Mesenchymal stem cell (in vitro differentiated cells and primary cell): ENCODE results near the gene RYR1.
A peak's percentile ranks its signal among the peaks of the same experiment; 100 is the strongest.

Experiments
- DNase-seq: peaks from one replicate; pipeline ENCODE4 v3.0.0-alpha.2; 2013
- H2AFZ ChIP-seq: one replicate; pipeline ENCODE4 v1.6.1; 2013; ENCODE audit warnings: low read depth, mild to moderate bottlenecking, control low read depth, inconsistent platforms, low read length, moderate library complexity
- H2AK5ac ChIP-seq: 2 replicates; pipeline ENCODE4 v1.6.1; 2013; ENCODE audit warnings: low read length, moderate library complexity, mild to moderate bottlenecking, inconsistent platforms; ENCODE audit not compliant: severe bottlenecking
- H2BK120ac ChIP-seq: one replicate; pipeline ENCODE4 v1.6.1; 2013; ENCODE audit warnings: low read depth, mild to moderate bottlenecking, inconsistent platforms, low read length, moderate library complexity
- H2BK12ac ChIP-seq, 2 experiments: one replicate each; pipeline ENCODE4 v1.6.1; 2013; ENCODE audit warnings: inconsistent platforms in 2 of 2, low read length in 2 of 2, mild to moderate bottlenecking in 2 of 2, moderate library complexity in 2 of 2, control low read depth in 1 of 2
- H2BK15ac ChIP-seq: one replicate; pipeline ENCODE4 v1.6.1; 2013; ENCODE audit warnings: mild to moderate bottlenecking, low read depth, inconsistent platforms; ENCODE audit not compliant: poor library complexity, severe bottlenecking
- H2BK5ac ChIP-seq: 2 replicates; pipeline ENCODE4 v1.6.1; 2013; ENCODE audit warnings: low read depth, mild to moderate bottlenecking, low read length, control low read depth, inconsistent platforms; ENCODE audit not compliant: poor library complexity, severe bottlenecking
- H3K14ac ChIP-seq, 2 experiments: one replicate each; pipeline ENCODE4 v1.6.1; 2013; ENCODE audit warnings: inconsistent platforms in 2 of 2, low read length in 2 of 2, control low read depth in 1 of 2, mild to moderate bottlenecking in 1 of 2, moderate library complexity in 1 of 2
- H3K18ac ChIP-seq, 2 experiments: one replicate each; pipeline ENCODE4 v1.6.1; 2013; ENCODE audit warnings: inconsistent platforms in 2 of 2, low read length in 2 of 2, control low read depth in 1 of 2, low read depth in 1 of 2, mild to moderate bottlenecking in 1 of 2
- H3K23ac ChIP-seq, 2 experiments: one replicate each; pipeline ENCODE4 v1.6.1; 2013; ENCODE audit warnings: inconsistent platforms in 2 of 2, low read length in 2 of 2, mild to moderate bottlenecking in 2 of 2, moderate library complexity in 2 of 2, control low read depth in 1 of 2
- H3K27ac ChIP-seq: 2 replicates; pipeline ENCODE4 v1.5.1; 2013; ENCODE audit warnings: mild to moderate bottlenecking, moderate library complexity, low read length, control low read depth, inconsistent platforms; ENCODE audit not compliant: poor library complexity, severe bottlenecking
- H3K27me3 ChIP-seq, 2 experiments: 2 replicates each; pipeline versions ENCODE4 v1.6.1 to v1.7.0; 2013; ENCODE audit warnings: low read length in 2 of 2, mild to moderate bottlenecking in 2 of 2, moderate library complexity in 2 of 2, control low read depth in 1 of 2, inconsistent platforms in 1 of 2; ENCODE audit not compliant: control insufficient read depth in 1 of 2, insufficient read depth in 1 of 2
- H3K36me3 ChIP-seq, 2 experiments: 2 replicates each; pipeline versions ENCODE4 v1.6.1 to v1.7.0; 2013; ENCODE audit warnings: low read length in 2 of 2, control low read depth in 1 of 2, inconsistent platforms in 1 of 2, low read depth in 1 of 2, mild to moderate bottlenecking in 1 of 2; ENCODE audit not compliant: insufficient read depth in 2 of 2, control insufficient read depth in 1 of 2
- H3K4ac ChIP-seq, 2 experiments: one replicate each; pipeline ENCODE4 v1.6.1; 2013; ENCODE audit warnings: inconsistent platforms in 2 of 2, low read length in 2 of 2, mild to moderate bottlenecking in 2 of 2, moderate library complexity in 2 of 2, control low read depth in 1 of 2, low read depth in 1 of 2
- H3K4me1 ChIP-seq: 2 replicates; pipeline ENCODE4 v1.6.1; 2013; ENCODE audit warnings: low read depth, low read length, control low read depth; ENCODE audit not compliant: control insufficient read depth, insufficient read depth
- H3K4me2 ChIP-seq: 2 replicates; pipeline ENCODE4 v1.6.1; 2013; ENCODE audit warnings: low read length, mild to moderate bottlenecking, inconsistent platforms; ENCODE audit not compliant: poor library complexity, severe bottlenecking
- H3K4me3 ChIP-seq, 2 experiments: 2 replicates each; pipeline versions ENCODE4 v1.5.1 to v1.7.0; 2013; ENCODE audit warnings: low read length in 2 of 2, mild to moderate bottlenecking in 2 of 2, control low read depth in 1 of 2, low read depth in 1 of 2; ENCODE audit not compliant: insufficient read depth in 1 of 2
- H3K79me1 ChIP-seq: replicated peaks from 2 replicates; pipeline ENCODE4 v1.6.1; 2013; ENCODE audit warnings: mild to moderate bottlenecking, control low read depth, low read length, inconsistent platforms; ENCODE audit not compliant: poor library complexity, severe bottlenecking
- H3K9ac ChIP-seq: 2 replicates; pipeline ENCODE4 v1.7.0; 2013; ENCODE audit warnings: mild to moderate bottlenecking, low read length, moderate library complexity
- H3K9me3 ChIP-seq: 2 replicates; pipeline ENCODE4 v1.7.0; 2013; ENCODE audit warnings: mild to moderate bottlenecking, low read length; ENCODE audit not compliant: control insufficient read depth
- H4K8ac ChIP-seq: one replicate; pipeline ENCODE4 v1.6.1; 2013; ENCODE audit warnings: inconsistent platforms, mild to moderate bottlenecking, low read length, moderate library complexity
- H4K91ac ChIP-seq: one replicate; pipeline ENCODE4 v1.6.1; 2013; ENCODE audit warnings: mild to moderate bottlenecking, low read length, inconsistent platforms
- WGBS: methylation state at CpG from one replicate; pipeline ENCODE4 v1.1.7; 2013; ENCODE audit warnings: mixed read lengths; 5-methylcytosine and 5-hydroxymethylcytosine counted together

The RYR1 gene

DNA sequence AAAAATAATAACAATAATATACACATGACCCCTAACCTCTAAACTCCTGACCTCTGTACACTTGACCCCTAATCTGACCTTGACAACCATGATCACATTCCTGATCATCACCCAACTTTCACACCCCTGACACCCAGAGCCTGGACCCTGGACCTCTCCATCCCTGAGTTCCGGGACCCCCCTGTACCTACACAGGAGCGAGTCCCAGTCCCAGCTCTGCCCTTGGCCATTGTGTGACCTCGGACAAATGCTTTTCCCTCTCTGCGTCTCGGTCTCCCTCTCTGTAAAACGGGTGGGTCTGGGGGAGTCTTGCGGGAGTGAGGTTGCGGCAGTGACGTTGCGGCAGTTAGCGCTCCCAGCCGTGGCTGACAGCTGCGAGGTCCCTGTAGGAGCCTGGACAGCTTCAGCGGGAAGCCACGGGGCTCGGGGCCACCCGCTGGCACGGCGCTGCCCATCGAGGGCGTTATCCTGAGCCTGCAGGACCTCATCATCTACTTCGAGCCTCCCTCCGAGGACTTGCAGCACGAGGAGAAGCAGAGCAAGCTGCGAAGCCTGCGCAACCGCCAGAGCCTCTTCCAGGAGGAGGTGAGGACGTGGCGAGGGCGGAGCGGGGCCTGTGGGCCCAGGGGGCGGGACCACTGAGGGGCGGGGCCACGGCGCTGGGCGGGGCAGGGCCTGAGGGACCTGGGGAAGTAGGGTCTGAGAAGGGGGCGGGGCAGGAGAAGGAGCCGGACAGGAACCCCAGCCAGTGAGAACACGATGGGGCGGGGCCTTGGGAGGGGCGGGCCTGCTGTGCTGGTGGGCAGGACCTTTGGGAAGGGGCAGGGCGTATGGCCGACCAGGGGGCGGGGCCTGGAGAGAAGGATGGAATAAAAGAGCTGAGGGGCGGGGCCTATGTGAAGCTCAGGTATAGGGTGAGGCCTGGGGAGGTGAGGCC, 19.2 kb downstream of the RYR1 start:
- Histone ChIP-seq H3K79me1 (no peaks in the 10 kb centered on the region), H2BK5ac (no peak overlapping the region), H2AFZ (no peak overlapping the region), H3K4me1 (no peaks in the 10 kb centered on the region), H3K4me2 (no peak overlapping the region), H4K8ac (no peak overlapping the region), H2AK5ac (no peak overlapping the region), H4K91ac (no peak overlapping the region), H3K27ac (no peak overlapping the region), H2BK12ac (no peak overlapping the region), H3K27me3 (peaks cover 15 to 22% of the 10 kb centered on the region in 2 experiments), H3K4me3 (no peak overlapping the region), H3K23ac (no peak overlapping the region), H2BK15ac (no peak overlapping the region), H3K14ac (no peak overlapping the region), H2BK120ac (no peak overlapping the region), H3K9ac (no peak overlapping the region), H3K9me3 (no peaks in the 10 kb centered on the region), H3K4ac (no peak overlapping the region), H3K36me3 (no peaks in the 10 kb centered on the region), H3K18ac (no peak overlapping the region)
- no peak for DNase-seq
- WGBS: 69% methylated on average over 45 of the region's 45 CpGs

DNA sequence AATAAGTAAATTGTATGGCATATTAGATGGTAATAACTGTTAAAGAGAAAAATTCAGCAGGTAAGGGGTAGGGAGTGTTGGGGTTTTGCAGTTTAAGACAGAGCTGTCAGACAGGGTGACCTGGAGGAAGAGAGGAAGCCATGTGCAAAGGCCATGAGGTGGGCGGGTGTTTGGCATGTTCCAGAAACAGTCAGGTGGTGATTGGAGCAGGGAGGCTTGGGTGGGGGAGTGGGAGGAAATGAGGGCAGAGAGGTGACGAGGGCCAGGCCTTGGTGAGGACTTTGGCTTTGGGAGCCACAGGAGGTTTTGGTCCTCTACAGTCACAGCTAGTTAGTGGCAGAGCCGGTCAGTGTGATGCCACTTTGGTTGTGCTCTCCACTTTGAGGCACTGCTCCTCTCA, 20.1 kb downstream of the RYR1 start:
- H3K4me3 ChIP-seq: no peak overlapping the region
- H4K8ac ChIP-seq: no peak overlapping the region
- H3K4me1 ChIP-seq: no peaks in the 10 kb centered on the region
- WGBS: 85% methylated on average over 3 of the region's 3 CpGs
- no peak overlapping the region for H4K91ac ChIP-seq
- no peak for DNase-seq
- H2BK12ac ChIP-seq: no peak overlapping the region
- H3K4ac ChIP-seq: no peak overlapping the region
- no peak overlapping the region for H3K18ac ChIP-seq
- peaks cover 11 to 24% of the 10 kb centered on the region in 2 experiments for H3K27me3 ChIP-seq
- H2BK15ac ChIP-seq: no peak overlapping the region
- no peaks in the 10 kb centered on the region for H3K36me3 ChIP-seq
- H2AK5ac ChIP-seq: no peak overlapping the region
- no peaks in the 10 kb centered on the region for H3K79me1 ChIP-seq
- no peak overlapping the region for H3K27ac ChIP-seq
- H2AFZ ChIP-seq: no peak overlapping the region
- H2BK120ac ChIP-seq: no peak overlapping the region
- no peaks in the 10 kb centered on the region for H3K9me3 ChIP-seq
- no peak overlapping the region for H3K9ac ChIP-seq
- no peak overlapping the region for H3K14ac ChIP-seq
- no peak overlapping the region for H2BK5ac ChIP-seq
- H3K4me2 ChIP-seq: no peak overlapping the region
- H3K23ac ChIP-seq: no peak overlapping the region

DNA sequence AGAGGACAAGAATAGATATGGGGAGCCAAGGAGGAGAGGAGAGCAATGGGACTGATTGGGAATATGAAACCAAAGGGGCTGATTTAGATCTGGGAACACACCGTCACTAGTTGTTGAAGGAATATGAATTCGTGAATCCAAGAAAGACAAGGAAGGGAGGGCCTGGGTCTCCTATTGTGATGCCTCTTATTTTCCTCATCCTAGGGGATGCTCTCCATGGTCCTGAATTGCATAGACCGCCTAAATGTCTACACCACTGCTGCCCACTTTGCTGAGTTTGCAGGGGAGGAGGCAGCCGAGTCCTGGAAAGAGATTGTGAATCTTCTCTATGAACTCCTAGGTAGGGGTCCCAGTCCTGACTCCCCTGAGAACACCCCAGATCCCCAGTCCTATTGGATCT, 21.5 kb downstream of the RYR1 start:
- H3K14ac ChIP-seq: no peak overlapping the region
- H3K36me3 ChIP-seq: no peaks in the 10 kb centered on the region
- no peak overlapping the region for H3K18ac ChIP-seq
- no peak overlapping the region for H2BK12ac ChIP-seq
- H3K27me3 ChIP-seq: peaks cover 4 to 12% of the 10 kb centered on the region in 2 experiments
- 56% methylated on average over 4 of the region's 4 CpGs for WGBS
- H3K4me1 ChIP-seq: no peaks in the 10 kb centered on the region
- no peak overlapping the region for H3K9ac ChIP-seq
- H2BK15ac ChIP-seq: no peak overlapping the region
- no peak overlapping the region for H4K8ac ChIP-seq
- no peak overlapping the region for H3K4ac ChIP-seq
- no peak overlapping the region for H2BK120ac ChIP-seq
- no peak overlapping the region for H4K91ac ChIP-seq
- no peak overlapping the region for H2AFZ ChIP-seq
- H3K23ac ChIP-seq: no peak overlapping the region
- peak; percentile 28 for DNase-seq
- no peak overlapping the region for H3K4me3 ChIP-seq
- no peak overlapping the region for H2AK5ac ChIP-seq
- H3K79me1 ChIP-seq: no peaks in the 10 kb centered on the region
- H3K9me3 ChIP-seq: no peaks in the 10 kb centered on the region
- no peak overlapping the region for H2BK5ac ChIP-seq
- no peak overlapping the region for H3K4me2 ChIP-seq
- H3K27ac ChIP-seq: no peak overlapping the region

DNA sequence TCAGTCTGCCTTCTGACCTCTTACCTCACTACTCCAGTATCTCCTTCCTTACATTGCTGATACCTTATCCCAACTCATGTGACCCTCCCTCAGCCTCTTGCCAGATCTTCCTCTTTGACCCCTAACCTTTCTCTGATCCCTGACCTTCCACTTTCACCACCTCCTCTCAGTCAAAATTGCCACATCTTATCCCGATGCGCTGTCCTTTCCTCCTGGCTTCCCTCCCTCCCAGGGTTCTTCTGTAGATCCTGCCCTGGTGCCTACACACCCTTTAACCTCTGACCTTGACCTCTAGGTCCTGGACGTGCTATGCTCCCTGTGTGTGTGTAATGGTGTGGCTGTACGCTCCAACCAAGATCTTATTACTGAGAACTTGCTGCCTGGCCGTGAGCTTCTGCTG, 23.7 kb downstream of the RYR1 start:
- H4K91ac ChIP-seq: no peak overlapping the region
- no peak overlapping the region for H2BK120ac ChIP-seq
- H3K4me3 ChIP-seq: no peak overlapping the region
- no peaks in the 10 kb centered on the region for H3K79me1 ChIP-seq
- H3K23ac ChIP-seq: no peak overlapping the region
- H3K9me3 ChIP-seq: no peaks in the 10 kb centered on the region
- no peak for DNase-seq
- H3K36me3 ChIP-seq: no peaks in the 10 kb centered on the region
- peaks cover 0 to 8% of the 10 kb centered on the region in 2 experiments for H3K27me3 ChIP-seq
- no peak overlapping the region for H4K8ac ChIP-seq
- H3K4ac ChIP-seq: no peak overlapping the region
- H2BK15ac ChIP-seq: no peak overlapping the region
- H3K14ac ChIP-seq: no peak overlapping the region
- WGBS: 75% methylated on average over 5 of the region's 5 CpGs
- no peak overlapping the region for H2BK5ac ChIP-seq
- H2AK5ac ChIP-seq: no peak overlapping the region
- H2BK12ac ChIP-seq: no peak overlapping the region
- H3K4me2 ChIP-seq: no peak overlapping the region
- no peak overlapping the region for H3K27ac ChIP-seq
- H3K4me1 ChIP-seq: no peaks in the 10 kb centered on the region
- no peak overlapping the region for H3K18ac ChIP-seq
- H3K9ac ChIP-seq: no peak overlapping the region
- no peak overlapping the region for H2AFZ ChIP-seq
